ENCODE results near the gene TRMT11.

The TRMT11 gene

DNA sequence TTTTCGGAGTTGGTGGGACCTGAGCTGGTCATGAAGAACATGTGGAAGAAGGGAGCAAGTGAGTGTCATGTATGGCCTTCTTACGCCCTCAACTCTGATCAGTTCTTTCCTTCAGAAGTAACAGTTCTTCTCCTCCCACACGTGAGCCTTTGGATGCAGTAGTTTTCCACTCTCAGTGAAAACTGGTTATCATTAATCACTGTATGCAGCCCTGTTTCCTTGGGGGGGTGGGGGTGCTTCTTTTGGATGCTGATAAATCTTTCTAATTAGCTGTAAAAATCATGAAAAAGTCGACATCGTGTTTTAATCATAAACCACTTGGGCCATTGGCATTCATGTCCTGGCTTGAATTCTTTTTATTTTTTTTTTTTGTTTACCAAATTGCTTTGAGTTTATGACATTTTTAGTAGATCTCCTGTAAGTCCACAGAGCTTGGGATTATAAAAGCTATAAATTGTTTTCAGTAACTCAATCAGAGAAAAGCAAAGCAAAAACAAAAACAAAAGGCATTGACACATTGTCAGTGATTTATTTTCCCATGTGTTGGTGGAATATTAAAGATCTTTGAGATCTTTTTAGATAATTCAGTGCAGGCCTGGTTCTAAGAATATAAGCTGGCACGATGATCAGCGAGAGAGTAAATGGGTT lies 84.8 kb downstream of the TRMT11 start:
- Histone ChIP-seq H3K27ac (ENCODE audit: low read depth, low read length) (no peak overlapping the region), H2AFZ (ENCODE audit: low read depth, low read length, severe bottlenecking) (no peak overlapping the region), H3K9me2 (replicated peaks; ENCODE audit: insufficient read depth, low read length) (no peaks in the 10 kb centered on the region)

DNA sequence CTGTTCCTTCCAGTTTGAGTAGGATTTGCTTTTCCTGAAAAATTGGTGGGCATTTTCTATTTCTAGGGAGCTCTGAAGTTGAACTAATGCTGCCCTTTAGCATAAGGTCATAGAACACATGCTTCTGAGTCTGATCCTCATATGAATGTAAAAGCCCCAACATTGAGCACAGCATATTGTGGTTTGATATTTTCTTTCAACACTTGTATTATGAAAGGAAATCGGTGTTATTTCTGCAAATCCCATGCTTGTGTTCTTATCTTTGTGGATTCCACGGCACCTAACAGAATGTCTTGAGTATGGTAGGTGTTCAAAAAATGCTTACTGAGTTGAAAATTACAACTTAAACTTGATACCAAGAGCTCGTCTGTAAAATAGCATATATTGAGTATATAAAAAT lies 85.8 kb downstream of the TRMT11 start:
- H3K27ac ChIP-seq (ENCODE audit: low read depth, low read length), result no peak overlapping the region
- no peaks in the 10 kb centered on the region for H3F3A ChIP-seq (ENCODE audit: insufficient read depth)
- no peaks in the 10 kb centered on the region for H4K20me1 ChIP-seq (ENCODE audit: low read depth, low read length)
- H3K9ac ChIP-seq (ENCODE audit: low read length), result no peak overlapping the region
- H3K4me2 ChIP-seq (ENCODE audit: low read depth, low read length, poor library complexity, severe bottlenecking), result no peak overlapping the region
- no peaks in the 10 kb centered on the region for H3K36me3 ChIP-seq (ENCODE audit: low read length)
- no peak overlapping the region for H3K4me3 ChIP-seq (ENCODE audit: insufficient read depth, low read length, poor library complexity, severe bottlenecking)
- no peaks in the 10 kb centered on the region for H3K79me2 ChIP-seq (ENCODE audit: insufficient read depth, low read length)
- no peaks in the 10 kb centered on the region for H3K9me3 ChIP-seq (ENCODE audit: insufficient read depth, low read length)
- TF ChIP-seq EZH2phosphoT487 (conservative IDR thresholded peaks at IDR 0.05; ENCODE audit: low read length), result no peak
- TF ChIP-seq, protein P1, sequence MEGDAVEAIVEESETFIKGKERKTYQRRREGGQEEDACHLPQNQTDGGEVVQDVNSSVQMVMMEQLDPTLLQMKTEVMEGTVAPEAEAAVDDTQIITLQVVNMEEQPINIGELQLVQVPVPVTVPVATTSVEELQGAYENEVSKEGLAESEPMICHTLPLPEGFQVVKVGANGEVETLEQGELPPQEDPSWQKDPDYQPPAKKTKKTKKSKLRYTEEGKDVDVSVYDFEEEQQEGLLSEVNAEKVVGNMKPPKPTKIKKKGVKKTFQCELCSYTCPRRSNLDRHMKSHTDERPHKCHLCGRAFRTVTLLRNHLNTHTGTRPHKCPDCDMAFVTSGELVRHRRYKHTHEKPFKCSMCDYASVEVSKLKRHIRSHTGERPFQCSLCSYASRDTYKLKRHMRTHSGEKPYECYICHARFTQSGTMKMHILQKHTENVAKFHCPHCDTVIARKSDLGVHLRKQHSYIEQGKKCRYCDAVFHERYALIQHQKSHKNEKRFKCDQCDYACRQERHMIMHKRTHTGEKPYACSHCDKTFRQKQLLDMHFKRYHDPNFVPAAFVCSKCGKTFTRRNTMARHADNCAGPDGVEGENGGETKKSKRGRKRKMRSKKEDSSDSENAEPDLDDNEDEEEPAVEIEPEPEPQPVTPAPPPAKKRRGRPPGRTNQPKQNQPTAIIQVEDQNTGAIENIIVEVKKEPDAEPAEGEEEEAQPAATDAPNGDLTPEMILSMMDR (IDR thresholded peaks at IDR 0.05; ENCODE audit: insufficient read depth, low read length, poor library complexity, severe bottlenecking), result no peak
- no peaks in the 10 kb centered on the region for H3K27me3 ChIP-seq (ENCODE audit: low read length)
- H3K9me2 ChIP-seq (replicated peaks; ENCODE audit: insufficient read depth, low read length), result no peaks in the 10 kb centered on the region
- no peak overlapping the region for H2AFZ ChIP-seq (ENCODE audit: low read depth, low read length, severe bottlenecking)

More for the DNA sequence above, 84.8 kb downstream of the TRMT11 start:
- H4K20me1 ChIP-seq (ENCODE audit: low read depth, low read length), result no peaks in the 10 kb centered on the region
- H3K4me2 ChIP-seq (ENCODE audit: low read depth, low read length, poor library complexity, severe bottlenecking), result no peak overlapping the region
- TF ChIP-seq EZH2phosphoT487 (conservative IDR thresholded peaks at IDR 0.05; ENCODE audit: low read length), result no peak
- TF ChIP-seq, protein P1 (IDR thresholded peaks at IDR 0.05; ENCODE audit: insufficient read depth, low read length, poor library complexity, severe bottlenecking), result no peak
- H3K9ac ChIP-seq (ENCODE audit: low read length), result no peak overlapping the region
- H3F3A ChIP-seq (ENCODE audit: insufficient read depth), result no peaks in the 10 kb centered on the region
- H3K9me3 ChIP-seq (ENCODE audit: insufficient read depth, low read length), result no peaks in the 10 kb centered on the region
- no peak overlapping the region for H3K4me3 ChIP-seq (ENCODE audit: insufficient read depth, low read length, poor library complexity, severe bottlenecking)
- no peaks in the 10 kb centered on the region for H3K27me3 ChIP-seq (ENCODE audit: low read length)
- H3K36me3 ChIP-seq (ENCODE audit: low read length), result no peaks in the 10 kb centered on the region
- H3K79me2 ChIP-seq (ENCODE audit: insufficient read depth, low read length), result no peaks in the 10 kb centered on the region

GRCh38 chr6:126072834-126073233 lies 86.5 kb downstream of the TRMT11 start:
- Histone ChIP-seq H3K27ac (ENCODE audit: low read depth, low read length) (no peak overlapping the region), H3K36me3 (ENCODE audit: low read length) (no peaks in the 10 kb centered on the region)

More at GRCh38 chr6:126072834-126073233, 86.5 kb downstream of the TRMT11 start:
- Histone ChIP-seq H3K27me3 (ENCODE audit: low read length) (no peaks in the 10 kb centered on the region), H3K9me2 (replicated peaks; ENCODE audit: insufficient read depth, low read length) (no peaks in the 10 kb centered on the region), H2AFZ (ENCODE audit: low read depth, low read length, severe bottlenecking) (no peak overlapping the region), H3K4me3 (ENCODE audit: insufficient read depth, low read length, poor library complexity, severe bottlenecking) (no peak overlapping the region), H3K9ac (ENCODE audit: low read length) (no peak overlapping the region), H3F3A (ENCODE audit: insufficient read depth) (no peaks in the 10 kb centered on the region), H3K4me2 (ENCODE audit: low read depth, low read length, poor library complexity, severe bottlenecking) (no peak overlapping the region), H4K20me1 (ENCODE audit: low read depth, low read length) (no peaks in the 10 kb centered on the region), H3K79me2 (ENCODE audit: insufficient read depth, low read length) (no peaks in the 10 kb centered on the region), H3K9me3 (ENCODE audit: insufficient read depth, low read length) (no peaks in the 10 kb centered on the region)
- no peak for TF ChIP-seq EZH2phosphoT487 (conservative IDR thresholded peaks at IDR 0.05; ENCODE audit: low read length)
- TF ChIP-seq, protein P1 (IDR thresholded peaks at IDR 0.05; ENCODE audit: insufficient read depth, low read length, poor library complexity, severe bottlenecking), result no peak

Measured in SU-DHL-6 (cell line).